HG03439 (cell line): ENCODE data around the gene CCL11.

Experiments used
- ATAC-seq: cut with Tn5 transposase; IDR thresholded peaks from one replicate; pipeline ENCODE4 v1.9.1; 2021; ENCODE audit warnings: mild to moderate bottlenecking, moderate library complexity; ENCODE audit not compliant: unreplicated experiment

CCL11 gene

DNA sequence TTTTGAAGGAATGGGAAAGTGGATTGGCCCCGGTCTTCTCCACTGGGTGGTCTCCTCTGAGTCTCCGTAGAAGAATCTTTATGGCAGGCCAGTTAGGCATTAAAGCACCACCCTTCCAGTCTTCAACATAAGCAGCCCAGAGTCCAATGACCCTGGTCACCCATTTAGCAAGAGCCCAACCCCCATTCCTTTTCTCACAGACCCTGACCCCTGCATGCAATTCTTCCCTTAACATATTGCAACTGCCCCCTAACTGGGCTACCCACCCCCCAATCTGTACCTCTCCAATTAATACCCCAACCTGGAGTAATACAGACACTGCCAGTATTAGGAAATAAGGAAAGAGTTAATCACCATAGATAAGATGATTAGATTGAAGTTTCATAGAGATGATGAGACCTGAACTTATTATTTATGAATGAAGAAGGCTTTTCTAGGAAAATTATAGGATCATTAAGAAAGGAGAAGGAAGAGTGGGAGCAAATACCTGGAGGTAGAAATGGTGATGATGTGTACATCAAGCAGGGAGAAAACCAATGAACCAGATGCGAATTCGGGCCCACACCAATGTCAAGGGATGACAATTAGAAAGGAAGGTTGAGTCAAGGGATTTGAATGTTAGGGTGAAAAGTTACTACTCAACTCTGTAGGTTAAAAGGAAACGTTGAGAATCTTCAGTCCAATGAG lies 28.1 kb upstream of the CCL11 start:
- ATAC-seq, result no peak

DNA sequence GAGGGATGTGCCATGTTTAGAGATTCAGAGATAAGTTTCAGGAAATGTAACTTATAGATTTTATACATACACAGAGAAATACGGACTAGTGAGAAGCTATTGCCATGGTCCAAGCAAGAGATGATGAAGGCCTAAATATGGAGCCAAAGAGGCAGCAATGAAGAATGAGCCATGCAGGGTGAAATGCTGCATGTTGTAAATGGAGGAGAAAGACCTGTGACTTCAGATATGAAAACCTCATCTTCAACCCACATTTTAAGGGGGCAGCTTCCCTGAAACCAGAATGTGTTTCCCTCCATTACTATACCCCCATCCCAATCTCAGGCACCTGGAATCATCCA lies 27.6 kb upstream of the CCL11 start:
- no peak for ATAC-seq

DNA sequence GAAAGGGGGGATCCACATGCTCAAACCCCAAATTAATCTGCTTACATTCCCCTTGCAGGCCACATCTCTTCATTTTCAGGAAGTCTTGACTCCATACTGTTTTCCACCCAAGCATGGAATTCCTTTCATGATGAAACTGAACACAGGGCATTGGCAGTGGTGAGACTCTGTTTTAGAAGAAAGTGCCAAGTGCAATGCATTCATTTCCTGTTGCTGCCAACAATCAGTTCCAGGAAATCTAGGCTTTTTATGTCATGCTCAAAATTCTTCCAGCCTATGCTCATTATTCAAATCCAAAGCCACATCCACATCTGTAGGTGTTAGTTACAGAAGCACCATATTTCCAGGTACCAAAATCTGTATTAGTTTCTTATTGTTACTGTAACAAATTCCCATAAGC lies 26.4 kb upstream of the CCL11 start:
- no peak for ATAC-seq

DNA sequence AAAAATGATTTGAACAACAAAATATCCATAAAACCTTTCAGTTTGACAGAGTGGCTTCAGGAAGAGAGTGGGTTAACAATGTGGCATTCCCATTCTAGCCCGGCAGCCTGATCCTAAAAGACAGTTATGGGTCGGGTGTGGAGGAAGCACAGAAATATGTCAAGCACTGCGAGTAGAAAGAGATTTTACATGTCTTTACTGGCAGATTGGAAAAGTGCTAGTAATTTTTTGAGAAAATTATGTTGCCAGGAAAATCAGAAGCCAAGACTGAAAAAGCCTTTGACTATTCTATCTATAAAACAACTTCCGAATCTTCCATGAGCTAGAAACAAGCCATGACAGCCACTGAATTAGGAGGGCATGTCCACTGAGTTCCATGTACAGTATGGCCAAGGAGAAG lies 24.7 kb upstream of the CCL11 start:
- ATAC-seq, result no peak

DNA sequence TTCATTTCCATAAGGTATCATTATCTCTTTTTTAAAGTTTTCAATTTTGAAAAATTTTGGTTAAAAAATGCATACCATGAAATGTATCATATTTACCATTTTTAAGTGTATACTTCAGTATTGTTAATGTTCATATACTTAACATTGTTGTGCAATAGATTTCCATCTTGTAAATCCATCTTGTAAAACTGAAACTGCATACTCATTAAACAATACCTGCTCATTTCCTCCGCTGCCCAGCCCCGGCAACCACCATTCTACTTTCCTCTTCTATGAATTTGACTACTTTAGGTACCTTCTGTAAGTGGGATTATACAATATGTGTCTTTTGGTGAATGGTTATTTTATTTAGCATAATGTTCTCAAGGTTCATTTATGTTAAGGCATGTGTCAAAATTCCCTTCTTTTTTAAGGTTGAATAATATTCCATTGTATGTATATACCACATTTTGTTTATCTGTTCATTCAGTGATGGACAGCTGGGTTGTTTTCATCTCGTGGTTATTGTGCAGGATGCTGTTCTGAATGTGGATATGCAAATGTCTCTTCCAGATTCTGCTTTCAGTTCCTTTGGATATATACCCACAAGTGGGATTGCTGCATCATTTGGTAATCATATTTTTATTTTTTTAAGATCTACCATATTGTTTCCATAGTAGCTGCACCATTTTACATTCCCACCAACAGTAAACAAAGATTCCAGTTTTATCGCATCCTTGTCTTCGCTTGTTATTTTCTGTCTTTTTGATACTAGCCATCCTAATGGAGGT lies 23.8 kb upstream of the CCL11 start:
- ATAC-seq, result no peak

DNA sequence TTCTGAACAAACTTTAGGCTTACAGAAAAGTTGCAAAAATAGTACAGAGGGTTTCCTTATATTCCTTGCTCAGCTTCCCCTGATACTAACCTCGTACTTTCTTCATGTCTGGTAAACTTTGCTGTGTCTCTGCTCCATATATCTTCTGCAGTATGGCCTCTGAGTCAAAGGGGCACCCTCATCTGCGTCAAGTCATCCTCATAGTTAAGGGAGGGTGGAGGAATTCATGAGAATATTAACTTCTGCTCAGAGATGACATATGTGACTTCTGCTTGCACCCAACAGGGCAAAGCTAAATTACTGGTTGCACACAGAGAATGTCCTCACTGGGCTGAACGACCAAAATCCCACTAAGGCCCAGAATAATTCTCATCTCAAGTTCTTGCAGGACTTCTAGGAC lies 19.8 kb upstream of the CCL11 start:
- no peak for ATAC-seq

DNA sequence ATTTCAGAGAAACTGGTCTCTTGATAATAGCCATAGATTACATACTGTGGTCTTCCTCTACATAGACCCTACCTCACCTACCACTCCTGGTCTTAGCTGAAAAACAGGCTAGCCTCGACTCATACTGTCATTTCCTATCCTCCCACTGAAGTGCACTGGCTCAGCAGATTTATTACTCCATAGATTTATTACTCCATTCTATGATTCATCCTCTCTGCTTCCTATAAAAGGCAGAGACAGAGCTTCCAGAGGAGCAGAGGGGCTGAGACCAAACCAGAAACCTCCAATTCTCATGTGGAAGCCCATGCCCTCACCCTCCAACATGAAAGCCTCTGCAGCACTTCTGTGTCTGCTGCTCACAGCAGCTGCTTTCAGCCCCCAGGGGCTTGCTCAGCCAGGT lies 15.6 kb upstream of the CCL11 start, which contains the start of gene CCL7:
Gene CCL7 (plus strand): TSS at position 253 of the 400 bp plus-strand sequence. CDS start 70 bp downstream, at position 323.
- ATAC-seq, result no peak

DNA sequence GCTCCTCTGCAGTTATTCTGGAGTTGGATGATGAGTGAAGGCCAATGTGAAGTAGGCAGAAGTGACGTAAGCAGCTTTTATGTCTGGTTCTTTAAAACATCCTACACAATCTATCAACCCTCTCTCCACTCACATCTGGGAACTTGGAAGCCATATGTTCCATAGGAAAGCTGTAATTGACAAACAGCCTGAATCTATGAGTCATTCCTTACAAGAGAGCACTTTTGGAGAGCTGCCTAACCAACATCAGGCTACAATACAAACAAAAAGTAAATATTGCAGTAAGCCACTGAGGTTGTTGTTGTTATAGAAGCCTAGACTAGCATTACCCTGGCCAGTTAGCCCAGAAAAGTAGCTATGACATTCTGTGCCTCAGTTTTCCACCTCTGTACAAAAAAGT lies 9.7 kb upstream of the CCL11 start:
- no peak for ATAC-seq

DNA sequence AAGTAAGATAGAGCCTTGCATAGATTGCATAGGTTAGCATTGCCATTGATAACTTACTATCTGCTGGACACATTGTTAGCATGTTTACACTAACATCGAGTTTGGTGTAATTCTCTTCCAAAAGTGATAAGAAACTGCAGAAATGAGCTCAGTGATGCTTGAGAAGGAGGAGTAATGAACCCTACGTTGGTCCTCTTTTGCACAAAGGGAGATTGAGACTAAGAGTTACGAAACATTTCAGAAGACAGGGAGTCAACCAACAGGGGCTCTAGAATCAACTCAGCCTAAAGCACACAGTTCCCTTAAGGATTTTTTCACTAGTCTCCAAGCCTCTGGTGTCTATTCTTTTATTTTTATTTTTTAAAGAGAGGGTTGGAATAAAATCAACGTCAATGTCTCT lies 8.7 kb upstream of the CCL11 start:
- no peak for ATAC-seq

DNA sequence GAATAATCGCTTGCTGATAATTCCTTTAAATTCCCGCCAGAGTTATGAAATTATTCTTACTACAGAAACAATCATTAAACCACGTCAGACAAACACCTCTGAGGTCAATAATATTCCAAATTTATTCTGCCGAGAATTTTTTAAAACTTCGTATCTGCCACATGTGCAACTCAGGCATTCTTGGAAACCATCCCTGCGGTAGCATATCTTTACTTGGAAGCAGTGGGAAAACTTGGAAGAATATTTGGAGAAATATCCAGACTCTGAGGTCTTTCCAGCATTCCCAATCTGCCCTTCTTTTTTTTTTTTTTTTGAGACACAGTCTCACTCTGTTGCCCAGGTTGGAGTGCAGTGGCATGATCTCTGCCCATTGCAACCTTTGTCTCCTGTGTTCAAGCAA lies 2.0 kb upstream of the CCL11 start:
- no peak for ATAC-seq

DNA sequence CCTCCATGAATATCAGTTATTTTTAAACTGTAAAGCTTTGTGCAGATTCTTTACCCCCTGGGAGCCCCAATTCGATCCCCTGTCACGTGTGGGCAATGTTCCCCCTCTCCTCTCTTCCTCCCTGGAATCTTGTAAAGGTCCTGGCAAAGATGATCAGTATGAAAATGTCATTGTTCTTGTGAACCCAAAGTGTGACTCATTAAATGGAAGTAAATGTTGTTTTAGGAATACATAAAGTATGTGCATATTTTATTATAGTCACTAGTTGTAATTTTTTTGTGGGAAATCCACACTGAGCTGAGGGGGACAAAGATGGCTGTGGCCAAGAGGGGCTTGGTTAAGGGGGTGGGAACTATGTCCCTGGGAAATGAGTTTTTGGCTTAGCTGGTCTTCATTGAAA lies 2.3 kb downstream of the CCL11 start:
- no peak for ATAC-seq

DNA sequence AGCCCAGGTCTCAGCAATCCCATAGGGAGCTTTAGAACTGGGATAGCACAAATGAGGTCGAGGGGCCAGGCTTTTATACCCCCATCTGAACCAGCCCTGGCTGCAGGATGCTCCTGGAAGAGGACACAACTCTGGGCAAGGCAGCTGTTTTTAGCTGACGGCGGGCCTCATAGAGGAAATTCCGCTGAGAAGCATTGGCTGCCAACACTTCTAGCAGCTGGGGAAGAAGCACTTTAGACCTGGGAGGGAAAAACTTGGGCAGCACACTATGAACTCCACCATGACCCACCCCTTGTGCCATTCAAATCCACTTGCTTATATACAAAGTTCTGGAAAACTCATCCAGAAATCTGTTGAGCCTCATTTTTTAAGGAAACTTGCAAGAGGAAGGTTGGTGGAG lies 5.0 kb downstream of the CCL11 start:
- ATAC-seq, result no peak

DNA sequence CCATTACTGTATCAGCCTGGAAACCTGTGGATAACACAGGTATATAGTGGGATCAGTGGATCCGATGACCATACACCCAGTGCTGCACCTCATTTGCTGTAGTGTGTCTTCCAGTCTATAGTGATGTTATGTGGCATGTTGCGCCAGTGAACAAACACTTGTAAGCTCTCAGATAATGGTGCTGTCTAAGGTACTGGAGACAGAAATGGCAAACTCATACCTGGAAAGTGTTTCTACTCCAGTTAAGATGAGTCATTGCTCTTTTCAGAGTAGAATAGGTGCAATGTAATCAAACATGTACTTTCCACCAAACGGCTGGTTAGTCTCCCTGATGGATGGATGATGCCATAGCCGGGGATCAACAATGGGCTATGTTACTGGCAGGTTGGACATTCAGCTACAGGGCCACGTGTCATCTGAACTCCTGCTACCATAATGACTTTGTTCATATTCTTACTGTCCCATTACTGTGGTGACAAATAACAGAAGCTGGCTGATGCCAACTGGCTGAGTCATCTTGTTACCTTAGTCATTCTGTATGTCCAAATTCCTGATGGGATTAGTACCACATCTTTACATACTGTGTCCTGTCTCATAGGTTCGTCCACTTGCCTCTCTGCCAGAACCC lies 6.3 kb downstream of the CCL11 start:
- no peak for ATAC-seq

DNA sequence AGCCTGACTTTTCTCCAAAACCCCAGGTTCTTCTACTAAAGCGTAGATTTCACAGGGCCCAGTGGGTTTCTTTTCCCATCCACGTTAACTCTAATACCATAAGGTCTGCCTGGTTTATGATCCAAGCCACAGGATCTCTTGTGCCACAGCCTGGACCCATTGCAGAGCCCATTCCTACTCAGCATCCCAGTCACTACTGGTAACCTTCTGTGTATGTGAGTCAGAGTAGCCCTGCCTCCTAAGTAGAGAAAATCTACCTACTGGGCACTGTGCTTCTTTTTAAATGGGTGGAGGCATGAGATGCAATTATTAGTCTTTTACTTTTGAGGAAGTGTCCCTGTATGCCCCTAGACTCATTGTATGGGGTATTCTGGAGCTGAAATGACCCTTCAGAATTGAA lies 13.5 kb downstream of the CCL11 start:
- ATAC-seq, result no peak

DNA sequence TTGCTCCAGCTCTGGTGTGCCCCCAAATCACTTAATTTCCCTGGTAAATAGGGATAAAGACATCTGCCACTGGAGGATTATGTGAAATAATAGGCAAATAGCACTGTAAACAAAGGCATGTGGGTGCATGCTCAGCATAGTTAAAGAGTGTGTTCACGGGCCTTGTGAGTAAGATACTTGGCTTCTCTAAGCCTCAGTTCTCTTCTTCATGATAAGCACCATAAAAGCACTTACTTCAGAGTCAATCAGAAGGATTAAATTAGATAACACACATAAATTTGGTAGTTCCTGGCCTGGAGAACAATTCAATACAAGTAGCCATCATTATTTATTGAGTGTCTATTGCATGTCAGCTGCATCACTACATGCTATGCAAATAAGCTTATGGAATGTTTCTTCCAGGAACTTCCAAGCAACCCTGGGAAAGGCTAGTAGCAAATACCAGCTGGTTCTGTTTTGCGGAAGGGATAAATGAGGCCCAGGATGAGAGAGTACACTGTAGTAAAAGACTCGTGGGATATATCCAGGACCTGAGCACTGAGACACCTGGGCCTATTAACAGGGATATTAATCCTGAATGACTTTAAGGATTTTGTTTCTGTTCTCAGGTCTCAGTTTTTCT lies 14.5 kb downstream of the CCL11 start:
- no peak for ATAC-seq

DNA sequence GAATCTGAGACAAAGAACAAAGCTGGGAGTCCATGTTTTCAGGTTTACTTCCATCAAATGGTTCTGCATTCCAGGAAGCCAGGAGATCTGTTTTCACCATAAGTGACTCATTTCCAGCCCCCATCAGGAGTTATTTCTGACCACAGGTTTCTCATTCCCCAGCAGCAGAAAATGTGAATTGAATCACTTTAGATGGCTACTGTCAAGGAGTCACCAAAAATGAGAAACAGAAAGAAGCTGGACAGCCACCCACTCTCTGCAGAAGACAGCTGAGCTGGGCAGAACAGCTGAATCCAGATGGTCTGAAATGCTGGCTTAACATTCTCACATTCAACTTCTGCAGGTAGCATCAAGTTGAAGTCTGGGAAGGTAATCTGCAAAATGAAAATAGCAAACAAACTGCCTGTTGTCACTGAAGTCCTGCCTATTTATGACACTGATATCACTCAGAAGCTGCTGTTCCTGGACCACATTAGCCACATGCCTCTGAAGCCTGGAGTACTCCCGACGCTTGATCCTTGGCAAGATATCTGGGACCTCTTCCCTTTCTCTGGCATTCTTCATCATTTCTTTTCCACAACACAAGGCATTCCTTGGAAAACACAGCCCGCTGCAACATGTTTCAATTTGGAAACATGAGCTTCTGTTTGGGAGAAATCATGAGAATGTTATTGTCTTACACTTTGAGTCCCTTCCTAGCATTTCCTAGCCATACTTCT lies 15.3 kb downstream of the CCL11 start:
- ATAC-seq, result no peak

DNA sequence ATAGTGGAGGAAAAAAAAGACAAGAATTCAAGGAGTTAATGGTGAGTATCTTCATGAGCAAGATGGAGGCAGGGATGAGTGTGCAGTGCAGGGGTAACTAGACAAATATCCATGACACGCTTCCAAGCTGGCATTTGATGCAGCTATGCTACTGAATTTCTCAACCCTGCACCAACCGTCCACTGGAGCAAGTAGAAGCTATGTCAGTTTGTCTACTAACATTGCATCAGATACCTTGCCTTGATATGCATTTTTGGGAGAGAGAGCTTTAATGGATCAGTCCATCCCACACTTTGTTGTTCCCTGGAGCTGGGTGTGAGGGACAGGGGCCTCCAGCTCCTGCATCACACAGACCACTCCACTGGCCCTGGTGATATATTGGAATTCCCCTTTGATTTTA lies 16.4 kb downstream of the CCL11 start:
- ATAC-seq, result no peak

DNA sequence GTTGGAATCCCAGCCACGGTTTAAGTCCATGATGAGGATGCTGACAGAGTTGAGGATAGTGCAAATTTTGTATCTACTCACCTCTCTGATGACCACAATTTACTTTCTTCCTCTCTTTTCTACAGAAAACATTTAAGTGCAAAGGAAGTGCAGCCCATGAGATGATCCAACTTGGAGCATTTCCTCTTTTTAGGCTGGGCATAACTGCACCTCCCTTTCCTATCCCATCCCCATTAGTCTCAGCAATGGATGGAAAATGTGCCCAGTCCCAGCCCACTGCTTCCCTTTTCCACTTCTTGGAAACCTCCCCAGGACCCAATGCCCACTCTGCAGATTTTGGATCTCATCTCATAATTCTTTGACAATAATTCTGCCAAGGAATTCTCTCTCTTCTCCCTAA lies 17.1 kb downstream of the CCL11 start:
- no peak for ATAC-seq

DNA sequence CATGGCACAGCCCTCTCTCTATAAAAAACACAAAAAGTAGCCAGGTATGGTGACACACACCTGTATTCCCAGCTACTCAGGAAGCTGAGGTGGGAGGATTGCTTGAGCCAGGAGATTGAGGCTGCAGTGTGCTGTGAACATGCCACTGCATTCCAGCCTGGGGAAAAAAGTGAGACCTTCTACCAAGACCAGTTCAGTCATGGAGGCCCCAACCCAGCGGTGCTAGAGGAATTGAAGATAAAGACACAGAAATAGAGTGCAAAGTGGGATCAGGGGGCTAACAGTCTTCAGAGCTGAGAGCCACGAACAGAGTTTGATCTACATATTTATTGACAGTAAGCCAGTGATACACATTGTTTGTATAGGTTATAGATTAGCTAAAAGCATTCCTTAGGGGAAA lies 18.1 kb downstream of the CCL11 start:
- no peak for ATAC-seq

DNA sequence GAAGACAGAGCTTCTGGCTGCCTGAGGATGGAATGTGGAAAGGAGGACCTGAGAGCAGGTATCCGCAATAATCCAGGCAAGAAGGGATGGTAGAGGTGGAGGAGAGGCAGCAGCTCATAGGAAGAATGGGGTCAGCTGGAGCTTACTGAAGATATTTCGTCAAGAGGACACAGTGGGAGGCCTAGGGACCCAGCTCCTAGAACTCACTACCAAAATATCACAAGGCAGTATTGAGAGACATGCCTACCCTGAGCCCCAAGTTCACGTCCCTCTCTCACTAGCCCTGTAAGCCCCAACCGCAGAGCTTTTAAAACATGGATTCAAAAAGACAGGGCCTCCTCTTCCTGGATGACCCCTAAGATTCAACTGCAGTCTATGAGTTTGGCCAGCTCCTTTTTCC lies 19.5 kb downstream of the CCL11 start:
- no peak for ATAC-seq

DNA sequence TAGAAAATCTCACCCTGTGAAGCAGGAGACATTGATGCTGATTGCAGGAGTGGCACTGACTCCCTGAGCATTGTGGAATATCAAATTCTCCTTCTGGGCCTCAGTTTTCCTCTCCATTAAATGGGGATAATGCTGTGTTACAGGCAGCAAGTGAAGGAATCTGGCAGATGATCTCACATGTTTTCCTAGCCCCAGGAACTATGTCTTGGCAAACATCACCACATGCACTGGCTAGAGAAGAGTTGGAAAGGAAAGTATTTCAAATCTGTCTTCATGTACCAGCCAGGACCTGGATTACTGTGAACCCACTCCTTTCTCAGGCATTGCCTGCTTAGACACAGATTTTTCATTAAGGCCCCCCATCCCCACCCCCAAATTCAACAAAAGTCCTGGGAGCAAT lies 20.1 kb downstream of the CCL11 start:
- ATAC-seq, result no peak
